ENCODE measurements around the gene PLLP.
"Not testable (repeated sequence)": the region's sequence is repeated elsewhere in the genome, so short reads cannot be mapped to it uniquely, and the experiment has no call there.

Gene PLLP

GRCh38 chr16:57273826-57274225 lies 10.6 kb downstream of the PLLP start:
- in situ Hi-C loops (cut with MboI; ENCODE audit: low sequenced_read_pairs): no loop called here

GRCh38 chr16:57273359-57273758 lies 11.1 kb downstream of the PLLP start:
- in situ Hi-C loops (cut with MboI; ENCODE audit: low sequenced_read_pairs): no loop called here

GRCh38 chr16:57271867-57272495 lies 12.5 kb downstream of the PLLP start:
- in situ Hi-C loops (cut with MboI; ENCODE audit: low sequenced_read_pairs): no loop called here

- in situ Hi-C loops (cut with MboI; ENCODE audit: low sequenced_read_pairs): no loop called here
These were observed 13.5 kb downstream of the PLLP start for GRCh38 chr16:57271063-57271345.

GRCh38 chr16:57270221-57271062 lies 14.0 kb downstream of the PLLP start:
- in situ Hi-C loops (cut with MboI; ENCODE audit: low sequenced_read_pairs): no loop called here

GRCh38 chr16:57268804-57269800 lies 15.4 kb downstream of the PLLP start:
- in situ Hi-C loops (cut with MboI; ENCODE audit: low sequenced_read_pairs): no loop called here

- in situ Hi-C loops (cut with MboI; ENCODE audit: low sequenced_read_pairs): not testable (repeated sequence)
These were observed 17.1 kb downstream of the PLLP start for GRCh38 chr16:57267343-57267742.

GRCh38 chr16:57266531-57267260 lies 17.8 kb downstream of the PLLP start:
- in situ Hi-C loops (cut with MboI; ENCODE audit: low sequenced_read_pairs): no loop called here

- in situ Hi-C loops (cut with MboI; ENCODE audit: low sequenced_read_pairs): no loop called here
These were observed 18.5 kb downstream of the PLLP start for GRCh38 chr16:57265850-57266530.

GRCh38 chr16:57264950-57265371 lies 19.5 kb downstream of the PLLP start:
- in situ Hi-C loops (cut with MboI; ENCODE audit: low sequenced_read_pairs): no loop called here

- in situ Hi-C loops (cut with MboI; ENCODE audit: low sequenced_read_pairs): no loop called here
These were observed 20.1 kb downstream of the PLLP start for GRCh38 chr16:57264381-57264780.

GRCh38 chr16:57263541-57264351 lies 20.7 kb downstream of the PLLP start:
- in situ Hi-C loops (cut with MboI; ENCODE audit: low sequenced_read_pairs): no loop called here

GRCh38 chr16:57262841-57263540 lies 21.5 kb downstream of the PLLP start:
- in situ Hi-C loops (cut with MboI; ENCODE audit: low sequenced_read_pairs): no loop called here

GRCh38 chr16:57261806-57262205 lies 22.7 kb downstream of the PLLP start:
- in situ Hi-C loops (cut with MboI; ENCODE audit: low sequenced_read_pairs): no loop called here

GRCh38 chr16:57260294-57260929 lies 24.1 kb downstream of the PLLP start:
- in situ Hi-C loops (cut with MboI; ENCODE audit: low sequenced_read_pairs): no loop called here

- in situ Hi-C loops (cut with MboI; ENCODE audit: low sequenced_read_pairs): no loop called here
These were observed 25.5 kb downstream of the PLLP start for GRCh38 chr16:57258910-57259475.

GRCh38 chr16:57258226-57258909 lies 26.1 kb downstream of the PLLP start:
- in situ Hi-C loops (cut with MboI; ENCODE audit: low sequenced_read_pairs): no loop called here

All from HL-60/S4 treated with phorbol 12-myristate 13-acetate at 8.2 ng/mL for 4 days and 3 days (cell line).